Smooth muscle cell (in vitro differentiated cells): ENCODE measurements around the gene FAM83E. TPM values are rescaled to one million over a fixed set of nuclear protein-coding genes. Genes with fewer than 3 reads are reported as not detected.

Source experiments
- DNase-seq: peaks from one replicate; lab custom pipeline; 2025; ENCODE audit not compliant: unreplicated experiment; lab: John Stamatoyannopoulos, UW
- H2AFZ ChIP-seq: fragments of 200-600 bp; sonication (generic); 2 replicates; pipeline ENCODE4 v1.6.0; 2016; ENCODE audit warnings: antibody characterized with exemption, low read depth, mild to moderate bottlenecking
- H3F3A ChIP-seq: fragments of 200-600 bp; sonication (generic); 2 replicates; pipeline ENCODE4 v1.6.0; 2017; ENCODE audit warnings: antibody characterized with exemption, low read depth
- H3K27ac ChIP-seq: fragments of 200-600 bp; sonication (generic); 2 replicates; pipeline ENCODE4 v1.5.1; 2016; ENCODE audit warnings: low read depth, mild to moderate bottlenecking
- H3K27me3 ChIP-seq: fragments of 200-600 bp; sonication (generic); 2 replicates; pipeline ENCODE4 v1.6.1; 2016; ENCODE audit warnings: low read depth, mild to moderate bottlenecking
- H3K36me3 ChIP-seq: fragments of 200-600 bp; sonication (generic); 2 replicates; pipeline ENCODE4 v1.5.1; 2016; ENCODE audit warnings: low read depth
- H3K4me1 ChIP-seq: fragments of 200-600 bp; sonication (generic); 2 replicates; pipeline ENCODE4 v1.5.1; 2016; ENCODE audit warnings: low read depth
- H3K4me2 ChIP-seq: fragments of 200-600 bp; sonication (generic); 2 replicates; pipeline ENCODE4 v1.6.0; 2016; ENCODE audit warnings: mild to moderate bottlenecking
- H3K4me3 ChIP-seq: fragments of 200-600 bp; sonication (generic); 2 replicates; pipeline ENCODE4 v1.5.1; 2016; ENCODE audit warnings: mild to moderate bottlenecking
- H3K79me2 ChIP-seq: fragments of 200-600 bp; sonication (generic); 2 replicates; pipeline ENCODE4 v1.6.0; 2016; ENCODE audit warnings: low read depth, mild to moderate bottlenecking
- H3K9ac ChIP-seq: fragments of 200-600 bp; sonication (generic); 2 replicates; pipeline ENCODE4 v1.6.0; 2016; ENCODE audit warnings: low read depth
- H3K9me3 ChIP-seq: fragments of 200-600 bp; sonication (generic); replicated peaks from 2 replicates; pipeline ENCODE4 v1.5.1; 2016; ENCODE audit warnings: low read depth
- H4K20me1 ChIP-seq: fragments of 200-600 bp; sonication (generic); 2 replicates; pipeline ENCODE4 v1.6.0; 2016; ENCODE audit warnings: low read depth
- CTCF ChIP-seq: fragments of 200-600 bp; sonication (generic); IDR thresholded peaks from 2 replicates; pipeline ENCODE4 v1.5.1; 2017; ENCODE audit warnings: borderline replicate concordance, mild to moderate bottlenecking, antibody characterized with exemption; ENCODE audit not compliant: insufficient read depth, poor library complexity, severe bottlenecking
- WGBS: methylation state at CpG from one replicate; pipeline ENCODE4 v1.1.7; 2016; ENCODE audit warnings: low lambda C conversion rate; 5-methylcytosine and 5-hydroxymethylcytosine counted together
- polyA plus RNA-seq: library from polyadenylated mRNA; unstranded; fragments of >200 nt; fragmentation: Nextera tagmentation; extraction: Ambion mirVana; gene quantifications from 2 replicates; pipeline ENCODE4 v1.2.1, GENCODE V29; 2016
- total RNA-seq: library from RNA; depleted of rRNA; stranded (reverse); fragments of >200 nt; gene quantifications from 2 replicates; pipeline ENCODE4 v1.2.3, GENCODE V29; 2014

Gene FAM83E
- total and polyA plus RNA-seq, 2 experiments from 2014 or later, result 0.49 TPM

- H4K20me1 ChIP-seq, result no peaks in the 10 kb centered on the region
- no peak overlapping the region for H3K9ac ChIP-seq
- H3K27ac ChIP-seq, result no peak overlapping the region
- no peaks in the 10 kb centered on the region for H3K27me3 ChIP-seq
- DNase-seq, result no peak
- no peaks in the 10 kb centered on the region for H3F3A ChIP-seq
- H3K36me3 ChIP-seq, result no peaks in the 10 kb centered on the region
- no peak overlapping the region for H2AFZ ChIP-seq
- 88% methylated on average over 9 of the region's 9 CpGs for WGBS
- H3K4me2 ChIP-seq, result no peak overlapping the region
- no peaks in the 10 kb centered on the region for H3K9me3 ChIP-seq
- no peak for TF ChIP-seq CTCF
- H3K4me3 ChIP-seq, result no peak overlapping the region
- H3K79me2 ChIP-seq, result no peaks in the 10 kb centered on the region
- no peaks in the 10 kb centered on the region for H3K4me1 ChIP-seq
Measured at GRCh38 chr19:48595171-48595570, 19.7 kb downstream of the FAM83E start.

GRCh38 chr19:48591021-48591420 lies 23.9 kb downstream of the FAM83E start:
- TF ChIP-seq CTCF, result no peak
- Histone ChIP-seq H3K9ac (no peak overlapping the region), H4K20me1 (no peaks in the 10 kb centered on the region), H3K4me2 (no peak overlapping the region), H3K27me3 (no peaks in the 10 kb centered on the region), H3K36me3 (no peaks in the 10 kb centered on the region), H3K4me1 (no peaks in the 10 kb centered on the region), H3K27ac (no peak overlapping the region), H3K4me3 (no peak overlapping the region), H3K79me2 (no peaks in the 10 kb centered on the region), H3K9me3 (no peaks in the 10 kb centered on the region), H2AFZ (no peak overlapping the region), H3F3A (no peaks in the 10 kb centered on the region)
- 75% methylated on average over 5 of the region's 5 CpGs for WGBS
- DNase-seq, result no peak

GRCh38 chr19:48588670-48589401 lies 26.0 kb downstream of the FAM83E start:
- Histone ChIP-seq H4K20me1 (no peaks in the 10 kb centered on the region), H3K4me2 (peak overlapping the region; percentile 61), H3K4me1 (no peaks in the 10 kb centered on the region), H2AFZ (no peak overlapping the region), H3K27me3 (no peaks in the 10 kb centered on the region), H3K36me3 (no peaks in the 10 kb centered on the region), H3K27ac (no peak overlapping the region), H3K4me3 (peak overlapping the region; percentile 43), H3F3A (no peaks in the 10 kb centered on the region), H3K79me2 (no peaks in the 10 kb centered on the region), H3K9me3 (no peaks in the 10 kb centered on the region), H3K9ac (no peak overlapping the region)
- DNase-seq, result peak; percentile 66
- TF ChIP-seq CTCF, result peak; percentile 98
- WGBS, result 5% methylated on average over 33 of the region's 36 CpGs

DNA sequence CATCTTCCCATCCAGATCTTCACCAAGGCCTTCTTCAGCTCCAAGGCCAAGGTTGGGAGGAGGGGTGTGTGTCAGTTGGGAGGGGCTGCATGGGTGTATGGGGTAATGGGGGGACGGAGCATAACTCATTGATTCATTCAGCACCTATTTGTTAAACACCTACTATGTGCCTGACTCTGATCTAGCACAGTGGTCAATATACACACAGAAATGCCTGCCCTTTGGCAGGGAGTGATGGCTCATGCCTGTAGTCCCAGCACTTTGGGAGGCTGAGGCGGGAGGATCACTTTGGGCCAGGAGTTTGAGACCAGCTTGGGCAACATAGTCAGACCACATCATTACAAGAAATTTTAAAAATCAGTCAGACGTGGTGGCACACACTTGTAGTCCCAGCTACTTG lies 27.5 kb downstream of the FAM83E start:
- Histone ChIP-seq H3K27me3 (no peaks in the 10 kb centered on the region), H3K4me2 (no peak overlapping the region), H3F3A (no peaks in the 10 kb centered on the region), H3K27ac (no peak overlapping the region), H3K4me1 (no peaks in the 10 kb centered on the region), H4K20me1 (no peaks in the 10 kb centered on the region), H2AFZ (no peak overlapping the region), H3K4me3 (no peak overlapping the region), H3K9ac (no peak overlapping the region), H3K9me3 (no peaks in the 10 kb centered on the region), H3K79me2 (no peaks in the 10 kb centered on the region), H3K36me3 (no peaks in the 10 kb centered on the region)
- 100% methylated on average over 3 of the region's 3 CpGs for WGBS
- TF ChIP-seq CTCF, result no peak
- DNase-seq, result no peak
